Muscle of leg (tissue), 16 donors: ENCODE measurements around the gene GRIP1. TPM values are rescaled to one million over a fixed set of nuclear protein-coding genes. Genes with fewer than 3 reads are reported as not detected.
A peak's percentile ranks its signal among the peaks of the same experiment; 100 is the strongest.

ENCODE experiments used
- DNase-seq: peaks from one replicate; pipeline ENCODE4 v3.0.0; 2013
- H3K27ac ChIP-seq: one replicate; pipeline ENCODE4 v1.5.1; 2013; ENCODE audit warnings: mild to moderate bottlenecking, low read length, control low read depth
- H3K27me3 ChIP-seq: one replicate; pipeline ENCODE4 v1.6.1; 2013; ENCODE audit warnings: low read length; ENCODE audit not compliant: control insufficient read depth, insufficient read depth
- H3K36me3 ChIP-seq: one replicate; pipeline ENCODE4 v1.6.1; 2013; ENCODE audit warnings: low read length; ENCODE audit not compliant: control insufficient read depth, insufficient read depth
- H3K4me1 ChIP-seq: one replicate; pipeline ENCODE4 v1.6.1; 2013; ENCODE audit warnings: low read length; ENCODE audit not compliant: control insufficient read depth, insufficient read depth
- H3K4me3 ChIP-seq: one replicate; pipeline ENCODE4 v1.5.1; 2013; ENCODE audit warnings: low read length, control low read depth
- H3K9me3 ChIP-seq: replicated peaks from 2 replicates; pipeline ENCODE4 v1.6.1; 2013; ENCODE audit warnings: low read depth, low read length; ENCODE audit not compliant: control insufficient read depth
- WGBS: methylation state at CpG from one replicate; pipeline ENCODE4 v1.1.5; 2013; ENCODE audit warnings: missing lambda C conversion rate; ENCODE audit not compliant: insufficient coverage; 5-methylcytosine and 5-hydroxymethylcytosine counted together
- long read RNA-seq, 11 donors: transcript quantifications; one replicate each; lab custom pipeline, GENCODE V29; 2026
- polyA plus RNA-seq, 8 donors: library from polyadenylated mRNA; unstranded; fragments of 120-200 nt; gene quantifications; one replicate each; pipeline versions ENCODE4 v1.2.1 to v1.2.3, GENCODE V29; 2013; ENCODE audit warnings: inconsistent platforms in 1 of 8, low replicate concordance in 1 of 8; ENCODE audit not compliant: insufficient read length in 8 of 8, insufficient read depth in 1 of 8
- total RNA-seq: library from RNA; stranded (reverse); fragments of 120-200 nt; gene quantifications from one replicate; pipeline ENCODE4 v1.2.4, GENCODE V29; 2013

The GRIP1 gene
- 2.2 TPM for total RNA-seq
- 1 to 10 TPM in 6 of 8 donors, under 1 TPM in 2; 0.59 to 3.8 (median 1.2) TPM for polyA plus RNA-seq
- long read RNA-seq, donor 1 = 0 reads
- long read RNA-seq, donor 2 = 0 reads
- long read RNA-seq, donor 3 = 0 reads
- long read RNA-seq, donor 4 = 0 reads
- long read RNA-seq, donor 5 = 0 reads
- long read RNA-seq, donor 6 = 0 reads
- long read RNA-seq, donor 7 = 0 reads
- long read RNA-seq, donor 8 = 0 reads
- long read RNA-seq, donor 9 = 0 reads
- long read RNA-seq, donor 10 = 0 reads
- long read RNA-seq, donor 11 = 0 reads

GRCh38 chr12:66678338-66679275 lies at the start of gene GRIP1:
GRIP1 (minus strand) TSS chr12:66679076; CDS start chr12:66678904, 172 bp downstream.
- Histone ChIP-seq H3K4me1 (peaks cover 4% of the 10 kb centered on the region), H3K9me3 (no peaks in the 10 kb centered on the region)
- 33% methylated on average over 11 of the region's 16 CpGs for WGBS

GRCh38 chr12:66726556-66726955 lies 47.7 kb upstream of the GRIP1 start:
- Histone ChIP-seq H3K27me3 (no peaks in the 10 kb centered on the region), H3K4me3 (no peak overlapping the region), H3K9me3 (no peaks in the 10 kb centered on the region), H3K36me3 (no peaks in the 10 kb centered on the region), H3K27ac (no peak overlapping the region), H3K4me1 (no peaks in the 10 kb centered on the region)
- DNase-seq = no peak
- no CpG with 5 or more reads among the region's 4 CpGs for WGBS

More at GRCh38 chr12:66678338-66679275, at the start of gene GRIP1:
- H3K27ac ChIP-seq = no peak within 1 kb of the TSS
- DNase-seq = peak; percentile 64
- no peaks in the 10 kb centered on the region for H3K36me3 ChIP-seq
- H3K4me3 ChIP-seq = peak within 1 kb of the TSS; percentile 12
- no peaks in the 10 kb centered on the region for H3K27me3 ChIP-seq

- WGBS = no CpG with 5 or more reads among the region's 3 CpGs
- no peaks in the 10 kb centered on the region for H3K9me3 ChIP-seq
- H3K4me3 ChIP-seq = no peak overlapping the region
- no peak overlapping the region for H3K27ac ChIP-seq
- no peaks in the 10 kb centered on the region for H3K27me3 ChIP-seq
- H3K36me3 ChIP-seq = no peaks in the 10 kb centered on the region
- no peaks in the 10 kb centered on the region for H3K4me1 ChIP-seq
- DNase-seq = no peak
These were observed 46.2 kb upstream of the GRIP1 start for GRCh38 chr12:66725031-66725430.

GRCh38 chr12:66724616-66725015 lies 45.7 kb upstream of the GRIP1 start:
- Histone ChIP-seq H3K4me1 (no peaks in the 10 kb centered on the region), H3K36me3 (no peaks in the 10 kb centered on the region), H3K27ac (no peak overlapping the region), H3K4me3 (no peak overlapping the region), H3K27me3 (no peaks in the 10 kb centered on the region), H3K9me3 (no peaks in the 10 kb centered on the region)
- 59% methylated on average over 3 of the region's 4 CpGs for WGBS
- DNase-seq = no peak

- Histone ChIP-seq H3K4me1 (no peaks in the 10 kb centered on the region), H3K27ac (no peak overlapping the region), H3K36me3 (no peaks in the 10 kb centered on the region), H3K4me3 (no peak overlapping the region), H3K27me3 (no peaks in the 10 kb centered on the region), H3K9me3 (no peaks in the 10 kb centered on the region)
- WGBS = no CpG with 5 or more reads among the region's 2 CpGs
- no peak for DNase-seq
These were observed 45.1 kb upstream of the GRIP1 start for GRCh38 chr12:66724026-66724425.

- DNase-seq = no peak
- H3K9me3 ChIP-seq = no peaks in the 10 kb centered on the region
- H3K4me3 ChIP-seq = no peak overlapping the region
- no peaks in the 10 kb centered on the region for H3K36me3 ChIP-seq
- no peaks in the 10 kb centered on the region for H3K4me1 ChIP-seq
- WGBS = no CpG with 5 or more reads among the region's 2 CpGs
- no peaks in the 10 kb centered on the region for H3K27me3 ChIP-seq
- no peak overlapping the region for H3K27ac ChIP-seq
These were observed 41.0 kb upstream of the GRIP1 start for GRCh38 chr12:66719862-66720261.

- H3K4me1 ChIP-seq = no peaks in the 10 kb centered on the region
- WGBS = no CpG with 5 or more reads among the region's 3 CpGs
- H3K27ac ChIP-seq = no peak overlapping the region
- peak; percentile 14 for DNase-seq
- H3K9me3 ChIP-seq = no peaks in the 10 kb centered on the region
- H3K4me3 ChIP-seq = no peak overlapping the region
- no peaks in the 10 kb centered on the region for H3K27me3 ChIP-seq
- no peaks in the 10 kb centered on the region for H3K36me3 ChIP-seq
These were observed 38.3 kb upstream of the GRIP1 start for GRCh38 chr12:66717036-66717673.

GRCh38 chr12:66716522-66716921 lies 37.6 kb upstream of the GRIP1 start:
- no peaks in the 10 kb centered on the region for H3K9me3 ChIP-seq
- no peak overlapping the region for H3K27ac ChIP-seq
- no peaks in the 10 kb centered on the region for H3K27me3 ChIP-seq
- no CpG with 5 or more reads among the region's 1 CpG for WGBS
- H3K4me1 ChIP-seq = no peaks in the 10 kb centered on the region
- H3K4me3 ChIP-seq = no peak overlapping the region
- no peak for DNase-seq
- H3K36me3 ChIP-seq = no peaks in the 10 kb centered on the region

GRCh38 chr12:66714709-66715108 lies 35.8 kb upstream of the GRIP1 start:
- 67% methylated on average over 2 of the region's 2 CpGs for WGBS
- Histone ChIP-seq H3K27ac (no peak overlapping the region), H3K4me3 (no peak overlapping the region), H3K9me3 (no peaks in the 10 kb centered on the region), H3K27me3 (no peaks in the 10 kb centered on the region), H3K36me3 (no peaks in the 10 kb centered on the region), H3K4me1 (no peaks in the 10 kb centered on the region)
- DNase-seq = no peak

- no peak overlapping the region for H3K4me3 ChIP-seq
- no peaks in the 10 kb centered on the region for H3K27me3 ChIP-seq
- no CpG with 5 or more reads among the region's 3 CpGs for WGBS
- H3K9me3 ChIP-seq = no peaks in the 10 kb centered on the region
- no peaks in the 10 kb centered on the region for H3K36me3 ChIP-seq
- no peaks in the 10 kb centered on the region for H3K4me1 ChIP-seq
- DNase-seq = no peak
- no peak overlapping the region for H3K27ac ChIP-seq
These were observed 35.1 kb upstream of the GRIP1 start for GRCh38 chr12:66713984-66714383.
